ENCODE data around the gene CNNM4. TPM values are rescaled to one million over a fixed set of nuclear protein-coding genes. Genes with fewer than 3 reads are reported as not detected.

CNNM4 gene
- total RNA-seq, 4 donors from 2014 or later, result 19.0 to 53.9 (median 41.7) TPM

DNA sequence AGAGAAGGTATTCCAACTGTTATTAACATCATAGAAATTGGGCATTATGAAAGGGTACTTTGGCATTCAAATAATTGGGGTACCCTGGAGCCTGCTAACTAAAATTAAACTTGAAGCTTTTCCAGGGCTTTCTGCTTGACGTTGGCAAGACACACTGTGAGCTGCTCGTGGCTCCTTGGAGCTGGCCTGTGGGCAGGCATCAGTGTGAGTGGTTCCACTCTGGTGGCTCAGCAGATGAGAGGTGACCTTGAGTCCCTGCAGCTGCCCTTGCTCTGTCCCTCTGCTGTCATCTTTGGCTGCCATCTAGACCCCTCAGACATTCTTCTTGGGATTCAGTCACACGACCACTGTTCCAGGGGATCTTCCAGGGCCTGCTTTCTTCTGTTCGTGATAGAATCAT lies 62.1 kb downstream of the CNNM4 start:
- H3K4me3 ChIP-seq, result no peak overlapping the region
- H3K27ac ChIP-seq, result no peak overlapping the region
- no peaks in the 10 kb centered on the region for H3K27me3 ChIP-seq
- H3K4me1 ChIP-seq, result peaks cover 8 to 54% (median 21%) of the 10 kb centered on the region in 4 donors
- DNase-seq, result no peak
- no peaks in the 10 kb centered on the region for H3K9me3 ChIP-seq
- TF ChIP-seq, protein P1, sequence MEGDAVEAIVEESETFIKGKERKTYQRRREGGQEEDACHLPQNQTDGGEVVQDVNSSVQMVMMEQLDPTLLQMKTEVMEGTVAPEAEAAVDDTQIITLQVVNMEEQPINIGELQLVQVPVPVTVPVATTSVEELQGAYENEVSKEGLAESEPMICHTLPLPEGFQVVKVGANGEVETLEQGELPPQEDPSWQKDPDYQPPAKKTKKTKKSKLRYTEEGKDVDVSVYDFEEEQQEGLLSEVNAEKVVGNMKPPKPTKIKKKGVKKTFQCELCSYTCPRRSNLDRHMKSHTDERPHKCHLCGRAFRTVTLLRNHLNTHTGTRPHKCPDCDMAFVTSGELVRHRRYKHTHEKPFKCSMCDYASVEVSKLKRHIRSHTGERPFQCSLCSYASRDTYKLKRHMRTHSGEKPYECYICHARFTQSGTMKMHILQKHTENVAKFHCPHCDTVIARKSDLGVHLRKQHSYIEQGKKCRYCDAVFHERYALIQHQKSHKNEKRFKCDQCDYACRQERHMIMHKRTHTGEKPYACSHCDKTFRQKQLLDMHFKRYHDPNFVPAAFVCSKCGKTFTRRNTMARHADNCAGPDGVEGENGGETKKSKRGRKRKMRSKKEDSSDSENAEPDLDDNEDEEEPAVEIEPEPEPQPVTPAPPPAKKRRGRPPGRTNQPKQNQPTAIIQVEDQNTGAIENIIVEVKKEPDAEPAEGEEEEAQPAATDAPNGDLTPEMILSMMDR (IDR thresholded peaks at IDR 0.05), result no peak
- TF ChIP-seq POLR2A (IDR thresholded peaks at IDR 0.05), result no peak
- peaks cover 0 to 49% (median 0%) of the 10 kb centered on the region in 3 donors for H3K36me3 ChIP-seq

DNA sequence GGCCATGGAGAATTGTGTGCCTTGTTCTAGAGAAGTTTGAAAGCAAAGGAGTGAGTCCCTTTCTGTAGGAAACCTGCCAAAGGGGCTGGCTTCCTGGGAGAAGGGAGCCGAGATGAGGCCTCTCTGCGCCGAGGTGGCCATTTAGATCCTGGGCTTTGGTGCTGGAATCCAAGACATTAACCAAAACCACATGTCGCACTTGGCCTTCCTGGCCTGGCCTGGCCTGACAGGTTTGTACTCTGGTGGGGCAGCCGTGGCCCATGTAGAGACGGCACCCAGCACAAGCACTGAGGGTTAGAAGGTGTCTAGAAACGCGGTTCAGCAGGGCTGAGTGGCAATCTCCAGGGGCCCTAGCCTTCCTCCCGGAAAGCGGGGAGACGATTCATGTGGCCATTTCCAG lies 62.5 kb downstream of the CNNM4 start:
- H3K36me3 ChIP-seq, result peaks cover 0 to 53% (median 0%) of the 10 kb centered on the region in 3 donors
- H3K4me1 ChIP-seq, result peaks cover 8 to 50% (median 18%) of the 10 kb centered on the region in 4 donors
- H3K27ac ChIP-seq, result no peak overlapping the region

DNA sequence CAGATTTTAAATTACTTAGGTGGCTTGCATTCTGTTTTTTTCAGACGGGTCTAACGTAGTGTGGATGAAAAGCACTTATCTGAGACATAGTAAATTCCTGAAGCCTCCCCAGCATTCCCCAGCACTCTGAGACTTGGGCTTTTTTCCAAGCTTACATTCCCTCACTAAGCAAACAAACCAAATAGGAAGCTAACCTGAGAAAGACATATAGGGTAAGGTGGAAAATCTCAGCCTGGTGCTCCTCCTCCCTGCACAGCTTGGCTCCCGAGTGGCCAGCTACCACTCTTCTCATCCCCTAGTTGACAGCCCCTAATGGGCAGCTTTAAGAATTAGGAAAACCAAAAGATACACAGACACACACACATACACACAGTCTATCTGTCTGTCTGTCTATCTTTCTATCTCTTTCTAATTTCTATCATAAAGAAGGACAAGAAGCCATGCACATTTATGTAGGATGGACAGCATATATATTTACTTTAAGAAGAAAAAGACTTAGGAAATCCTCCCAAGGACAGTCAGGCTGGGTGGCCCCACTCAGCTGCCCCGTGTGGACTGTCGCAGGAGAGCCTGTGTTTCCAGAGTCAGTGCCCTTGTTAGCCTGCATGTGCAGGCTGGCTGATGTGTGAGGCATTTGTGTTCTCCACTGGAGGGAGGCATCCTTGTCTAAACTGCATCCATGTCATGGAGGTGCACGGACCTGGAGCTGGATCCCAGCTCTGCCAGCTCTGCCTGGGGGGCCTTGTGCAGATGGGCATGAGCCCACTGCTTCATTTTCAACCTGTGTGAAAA lies 63.6 kb downstream of the CNNM4 start:
- no peak for DNase-seq
- no peaks in the 10 kb centered on the region for H3K9me3 ChIP-seq
- TF ChIP-seq, protein P1 (IDR thresholded peaks at IDR 0.05), result no peak
- no peak for TF ChIP-seq POLR2A (IDR thresholded peaks at IDR 0.05)
- peaks cover 4 to 39% (median 9%) of the 10 kb centered on the region in 4 donors for H3K4me1 ChIP-seq
- no peak overlapping the region for H3K4me3 ChIP-seq
- no peak overlapping the region for H3K27ac ChIP-seq
- peaks cover 0 to 64% (median 0%) of the 10 kb centered on the region in 3 donors for H3K36me3 ChIP-seq
- no peaks in the 10 kb centered on the region for H3K27me3 ChIP-seq

More for the DNA sequence above, 62.5 kb downstream of the CNNM4 start:
- Histone ChIP-seq H3K9me3 (no peaks in the 10 kb centered on the region), H3K4me3 (no peak overlapping the region), H3K27me3 (no peaks in the 10 kb centered on the region)
- TF ChIP-seq, protein P1 (IDR thresholded peaks at IDR 0.05), result no peak
- TF ChIP-seq POLR2A (IDR thresholded peaks at IDR 0.05), result no peak
- no peak for DNase-seq

DNA sequence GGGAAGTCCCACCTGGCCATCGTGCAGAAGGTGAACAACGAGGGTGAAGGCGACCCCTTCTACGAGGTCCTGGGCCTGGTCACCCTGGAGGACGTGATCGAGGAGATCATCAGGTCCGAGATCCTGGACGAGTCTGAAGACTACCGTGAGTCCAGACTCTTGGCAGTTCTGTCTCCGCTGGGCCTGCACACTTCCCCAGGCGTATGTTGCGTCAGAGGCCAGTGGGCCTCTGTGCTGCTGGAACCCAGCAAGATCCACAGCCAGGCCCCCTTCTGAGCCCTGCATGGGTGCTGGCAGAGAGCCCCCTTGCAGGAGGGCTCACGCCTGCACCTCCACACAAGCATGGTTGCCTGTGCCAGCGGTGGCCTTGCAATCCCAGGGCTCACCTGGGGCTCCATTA lies 64.4 kb downstream of the CNNM4 start:
- peaks cover 0 to 31% (median 5%) of the 10 kb centered on the region in 4 donors for H3K4me1 ChIP-seq
- no peak overlapping the region for H3K27ac ChIP-seq
- H3K9me3 ChIP-seq, result no peaks in the 10 kb centered on the region
- H3K4me3 ChIP-seq, result no peak overlapping the region
- H3K27me3 ChIP-seq, result no peaks in the 10 kb centered on the region
- TF ChIP-seq, protein P1 (IDR thresholded peaks at IDR 0.05), result no peak
- no peak for TF ChIP-seq POLR2A (IDR thresholded peaks at IDR 0.05)
- DNase-seq, result peak in 1 of 3 donors; percentile 33
- H3K36me3 ChIP-seq, result peaks cover 0 to 71% (median 0%) of the 10 kb centered on the region in 3 donors

DNA sequence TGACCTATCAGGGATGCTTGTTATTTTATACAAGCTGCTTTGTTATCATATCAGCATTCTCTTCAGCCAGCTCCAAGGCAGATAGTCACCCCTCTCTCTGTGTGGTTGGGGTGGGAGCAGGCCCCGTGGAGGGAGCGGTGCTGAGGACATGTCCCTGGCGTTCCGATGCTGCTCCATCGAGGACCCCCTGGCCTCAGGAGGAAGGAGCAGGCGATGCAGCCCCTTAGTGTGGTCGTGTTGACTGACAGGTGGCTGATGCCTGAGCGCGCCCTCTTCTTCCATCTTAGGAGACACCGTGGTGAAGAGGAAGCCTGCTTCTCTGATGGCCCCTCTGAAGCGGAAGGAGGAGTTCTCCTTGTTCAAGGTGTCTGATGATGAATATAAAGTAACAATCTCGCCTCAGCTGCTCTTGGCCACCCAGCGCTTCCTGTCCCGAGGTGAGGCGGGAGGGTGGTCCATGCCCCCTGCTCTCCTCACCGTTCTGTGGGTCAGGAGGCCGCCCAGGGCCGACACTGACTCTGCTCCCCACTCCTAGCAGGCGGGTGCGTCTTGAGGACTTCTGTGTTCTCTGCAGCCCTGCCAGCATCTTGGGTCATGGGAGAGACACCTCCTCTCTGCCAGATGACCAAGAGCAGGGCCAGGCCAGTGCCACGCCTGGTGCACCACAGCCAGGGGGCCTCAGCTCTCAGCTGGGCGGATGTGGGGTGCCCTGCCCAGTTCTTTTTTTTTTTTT lies 66.0 kb downstream of the CNNM4 start:
- DNase-seq, result peak in 1 of 3 donors; percentile 28
- Histone ChIP-seq H3K27ac (no peak overlapping the region), H3K27me3 (no peaks in the 10 kb centered on the region), H3K4me3 (no peak overlapping the region), H3K4me1 (peaks cover 0 to 16% (median 0%) of the 10 kb centered on the region in 4 donors), H3K9me3 (no peaks in the 10 kb centered on the region), H3K36me3 (peaks cover 0 to 88% (median 0%) of the 10 kb centered on the region in 3 donors)
- TF ChIP-seq, protein P1 (IDR thresholded peaks at IDR 0.05), result no peak
- TF ChIP-seq POLR2A (IDR thresholded peaks at IDR 0.05), result no peak

Measured in Peyer's patch (tissue), 4 donors.